Kidney (tissue), 14 donors: Measurements from ENCODE around the gene ABI3BP. TPM values are rescaled to one million over a fixed set of nuclear protein-coding genes. Genes with fewer than 3 reads are reported as not detected.

Experiments used
- DNase-seq, 5 donors: peaks; one replicate each; pipeline ENCODE4 v3.0.0-alpha.2; 2013 to 2020
- FAIRE-seq: peaks from 2 replicates; lab custom pipeline; 2012; peaks lifted over from hg19 to GRCh38; lab: Jason Lieb, UNC
- H3K27ac ChIP-seq, 2 donors: one replicate each; pipeline ENCODE4 v1.7.0; 2013; ENCODE audit warnings: low read depth in 2 of 2, low read length in 2 of 2, inconsistent platforms in 1 of 2
- H3K27me3 ChIP-seq: one replicate; pipeline ENCODE4 v1.7.1; 2013; ENCODE audit warnings: low read length, inconsistent platforms; ENCODE audit not compliant: control insufficient read depth, insufficient read depth
- H3K36me3 ChIP-seq, 3 donors: one replicate each; pipeline versions ENCODE4 v1.7.0 to v1.7.1; 2013; ENCODE audit warnings: low read length in 3 of 3, control low read depth in 1 of 3, inconsistent platforms in 1 of 3; ENCODE audit not compliant: insufficient read depth in 3 of 3, control insufficient read depth in 2 of 3
- H3K4me1 ChIP-seq, 3 donors: one replicate each; pipeline versions ENCODE4 v1.7.0 to v1.7.1; 2013; ENCODE audit warnings: low read length in 3 of 3, inconsistent platforms in 1 of 3, low read depth in 1 of 3; ENCODE audit not compliant: control insufficient read depth in 2 of 3, insufficient read depth in 2 of 3
- H3K4me3 ChIP-seq, 3 donors: one replicate each; pipeline versions ENCODE4 v1.7.0 to v1.8.1; 2013; ENCODE audit warnings: low read length in 3 of 3, control low read depth in 1 of 3, inconsistent platforms in 1 of 3
- H3K9ac ChIP-seq, 3 donors: one replicate each; pipeline versions ENCODE4 v1.7.0 to v1.7.1; 2013; ENCODE audit warnings: low read length in 3 of 3, control low read depth in 1 of 3, inconsistent platforms in 1 of 3
- H3K9me3 ChIP-seq, 3 donors: one replicate each; pipeline versions ENCODE4 v1.7.0 to v1.7.1; 2013; ENCODE audit warnings: low read length in 3 of 3, control low read depth in 1 of 3, inconsistent platforms in 1 of 3; ENCODE audit not compliant: control insufficient read depth in 2 of 3, insufficient read depth in 1 of 3
- CTCF ChIP-seq: IDR thresholded peaks from 3 replicates; pipeline ENCODE4 v1.5.1; 2012; ENCODE audit warnings: mild to moderate bottlenecking, moderate library complexity, borderline replicate concordance; ENCODE audit not compliant: insufficient read depth; ENCODE audit errors: extremely low read depth
- intact Hi-C: fragments of 100-400 bp; cut with DNase I; formaldehyde crosslinking; loops from one replicate; pipeline ENCODE4 v1.11.1; 2022
- polyA plus RNA-seq: library from polyadenylated mRNA; stranded (reverse); fragments of 350-450 nt; fragmentation: Illumina TruSeq; extraction: RNeasy Lipid Tissue Mini Kit (QIAGEN cat#74804); gene quantifications from one replicate; pipeline ENCODE4 v1.2.3, GENCODE V29; 2014; ENCODE audit warnings: low read depth, low replicate concordance; ENCODE audit not compliant: insufficient read depth
- total RNA-seq: library from RNA; stranded (reverse); fragmentation: NEBNext Ultra II Directional; extraction: Animal tissue kit (Norgen Biotek cat#: 25700); gene quantifications from one replicate; pipeline ENCODE4 v1.2.1, GENCODE V29; 2021
- donor health status: control.
- donor health status: control.
- donor health status: control.
- donor health status: control.
- donor health status: control.
- donor health status: DM: yes; HTN: yes; CAD: no.
- donor health status: Normal renal cell carcinoma (clear cell type).

The ABI3BP gene
- total and polyA plus RNA-seq, 2 donors from 2014 or later, result 7.1 to 160 TPM

- Histone ChIP-seq H3K4me1 (peaks cover 0 to 4% (median 1%) of the 10 kb centered on the region in 3 donors), H3K36me3 (no peaks in the 10 kb centered on the region), H3K9ac (no peak overlapping the region), H3K27me3 (no peaks in the 10 kb centered on the region), H3K27ac (no peak overlapping the region), H3K4me3 (no peak overlapping the region), H3K9me3 (no peaks in the 10 kb centered on the region)
- intact Hi-C loops, result no loop called here
- FAIRE-seq (no peak), DNase-seq (no peak)
- TF ChIP-seq CTCF, result no peak
Measured at GRCh38 chr3:100760377-100760776, 232.8 kb downstream of the ABI3BP start.

GRCh38 chr3:100759950-100760349 is 233.3 kb downstream of the ABI3BP start:
- Histone ChIP-seq H3K9me3 (no peaks in the 10 kb centered on the region), H3K27me3 (no peaks in the 10 kb centered on the region), H3K4me1 (peaks cover 0 to 4% (median 4%) of the 10 kb centered on the region in 3 donors), H3K4me3 (no peak overlapping the region), H3K9ac (no peak overlapping the region), H3K27ac (no peak overlapping the region), H3K36me3 (no peaks in the 10 kb centered on the region)
- no peak for TF ChIP-seq CTCF
- DNase-seq (no peak), FAIRE-seq (no peak)
- intact Hi-C loops, result no loop called here

- intact Hi-C loops, result no loop called here
- H3K9me3 ChIP-seq, result no peaks in the 10 kb centered on the region
- FAIRE-seq, result no peak
- no peak overlapping the region for H3K27ac ChIP-seq
- H3K9ac ChIP-seq, result no peak overlapping the region
- H3K4me1 ChIP-seq, result peaks cover 0 to 4% (median 4%) of the 10 kb centered on the region in 3 donors
- no peak for TF ChIP-seq CTCF
- H3K36me3 ChIP-seq, result no peaks in the 10 kb centered on the region
- H3K27me3 ChIP-seq, result no peaks in the 10 kb centered on the region
- DNase-seq, result no peak
- H3K4me3 ChIP-seq, result no peak overlapping the region
Measured at GRCh38 chr3:100759159-100759558, 234.1 kb downstream of the ABI3BP start.

GRCh38 chr3:100756441-100756840 is 236.8 kb downstream of the ABI3BP start:
- DNase-seq, result no peak
- no peak for TF ChIP-seq CTCF
- FAIRE-seq, result no peak
- Histone ChIP-seq H3K9me3 (no peaks in the 10 kb centered on the region), H3K4me1 (peaks cover 0 to 4% (median 4%) of the 10 kb centered on the region in 3 donors), H3K9ac (no peak overlapping the region), H3K36me3 (peaks cover 0 to 3% (median 2%) of the 10 kb centered on the region in 3 donors), H3K27me3 (no peaks in the 10 kb centered on the region), H3K4me3 (no peak overlapping the region), H3K27ac (no peak overlapping the region)
- intact Hi-C loops, result no loop called here
